ENCODE measurements around the gene GPR17. TPM values are rescaled to one million over a fixed set of nuclear protein-coding genes. Genes with fewer than 3 reads are reported as not detected.

GPR17 gene
- total and polyA plus RNA-seq, 2 donors: under 0.01 to 0.07 TPM

DNA sequence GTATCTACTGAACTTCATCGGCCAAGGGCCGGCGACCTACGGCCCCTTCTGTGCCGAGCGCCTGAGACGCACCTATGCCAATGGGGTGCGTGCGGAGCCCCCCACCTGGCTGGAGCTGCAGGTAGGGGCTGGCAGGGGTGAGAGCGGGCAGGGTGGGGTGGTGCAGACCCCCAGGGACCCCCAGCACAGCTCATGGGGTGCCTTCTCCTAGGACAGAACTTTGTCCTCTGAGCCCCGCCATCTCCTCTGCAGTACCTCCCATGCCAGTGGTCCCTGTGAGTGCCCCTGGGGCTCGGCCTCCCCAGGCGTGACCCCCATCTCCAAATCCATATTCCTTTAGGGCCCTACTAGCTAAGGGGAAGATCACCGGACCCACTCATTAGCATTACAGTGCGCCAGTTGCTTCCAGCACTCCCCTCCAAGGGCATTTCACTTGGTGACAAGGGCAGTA is 23.9 kb upstream of the GPR17 start:
- WGBS: 99% methylated on average over 15 of the region's 15 CpGs
- H3K27me3 ChIP-seq (ENCODE audit: control insufficient read depth in 2 of 2, insufficient read depth in 1 of 2, low read length in 1 of 2): peaks cover 0 to 11% of the 10 kb centered on the region in 2 donors
- H3K4me1 ChIP-seq (ENCODE audit: control insufficient read depth in 2 of 2, insufficient read depth in 2 of 2, low read length in 2 of 2): peaks cover 12 to 51% of the 10 kb centered on the region in 2 donors
- H3K9me3 ChIP-seq (ENCODE audit: control insufficient read depth in 2 of 2, insufficient read depth in 1 of 2, low read length in 1 of 2): peaks cover 0 to 4% of the 10 kb centered on the region in 2 donors
- DNase-seq (ENCODE audit: low read depth in 6 of 9, low spot score in 9 of 9): no peak
- no peak overlapping the region for H3K27ac ChIP-seq (ENCODE audit: low read depth in 1 of 2, low read length in 1 of 2)
- H3K36me3 ChIP-seq (ENCODE audit: control insufficient read depth in 2 of 2, insufficient read depth in 2 of 2, low read length in 1 of 2): no peaks in the 10 kb centered on the region
- no peak overlapping the region for H3K4me3 ChIP-seq (ENCODE audit: low read length in 2 of 2)

DNA sequence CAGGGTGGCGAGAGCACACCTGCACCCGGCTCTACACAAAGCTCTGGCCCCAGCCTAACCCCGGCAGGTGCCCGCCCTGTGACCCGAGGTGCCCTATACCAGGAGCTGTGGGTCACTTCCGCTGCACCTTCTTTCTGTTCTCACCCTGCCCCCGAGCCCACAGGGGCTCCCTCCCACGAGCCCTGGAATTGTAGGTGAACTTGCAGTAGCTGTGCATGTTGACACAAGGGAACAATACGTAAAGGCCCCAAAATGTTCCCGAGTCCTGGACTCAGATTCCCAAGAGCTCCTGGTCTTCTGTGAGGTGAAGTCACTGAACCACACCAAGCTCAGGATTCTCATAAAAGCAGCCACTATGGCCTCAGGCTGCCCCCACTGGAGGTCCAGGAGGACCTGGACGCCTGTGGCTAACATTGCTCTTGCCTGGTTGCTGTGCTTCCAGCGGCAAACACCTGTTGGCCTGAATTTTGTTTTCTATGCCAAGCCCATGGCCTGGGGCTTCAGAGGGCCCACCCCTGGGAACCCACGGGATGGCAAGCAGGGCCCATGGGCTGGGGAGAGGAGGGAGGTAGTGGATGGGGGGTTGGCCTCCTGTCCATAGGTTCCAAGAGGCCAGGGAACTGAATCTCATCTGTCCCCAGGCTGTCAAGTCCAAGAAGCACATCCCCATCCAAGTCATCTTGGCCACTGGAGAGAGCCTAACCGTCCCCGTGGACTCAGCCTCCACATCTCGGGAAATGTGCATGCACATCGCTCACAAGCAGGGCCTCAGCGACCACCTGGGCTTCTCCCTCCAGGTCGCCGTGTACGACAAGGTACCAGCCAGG is 23.2 kb upstream of the GPR17 start:
- WGBS: 94% methylated on average over 21 of the region's 21 CpGs
- H3K27ac ChIP-seq (ENCODE audit: low read depth in 1 of 2, low read length in 1 of 2): no peak overlapping the region

DNA sequence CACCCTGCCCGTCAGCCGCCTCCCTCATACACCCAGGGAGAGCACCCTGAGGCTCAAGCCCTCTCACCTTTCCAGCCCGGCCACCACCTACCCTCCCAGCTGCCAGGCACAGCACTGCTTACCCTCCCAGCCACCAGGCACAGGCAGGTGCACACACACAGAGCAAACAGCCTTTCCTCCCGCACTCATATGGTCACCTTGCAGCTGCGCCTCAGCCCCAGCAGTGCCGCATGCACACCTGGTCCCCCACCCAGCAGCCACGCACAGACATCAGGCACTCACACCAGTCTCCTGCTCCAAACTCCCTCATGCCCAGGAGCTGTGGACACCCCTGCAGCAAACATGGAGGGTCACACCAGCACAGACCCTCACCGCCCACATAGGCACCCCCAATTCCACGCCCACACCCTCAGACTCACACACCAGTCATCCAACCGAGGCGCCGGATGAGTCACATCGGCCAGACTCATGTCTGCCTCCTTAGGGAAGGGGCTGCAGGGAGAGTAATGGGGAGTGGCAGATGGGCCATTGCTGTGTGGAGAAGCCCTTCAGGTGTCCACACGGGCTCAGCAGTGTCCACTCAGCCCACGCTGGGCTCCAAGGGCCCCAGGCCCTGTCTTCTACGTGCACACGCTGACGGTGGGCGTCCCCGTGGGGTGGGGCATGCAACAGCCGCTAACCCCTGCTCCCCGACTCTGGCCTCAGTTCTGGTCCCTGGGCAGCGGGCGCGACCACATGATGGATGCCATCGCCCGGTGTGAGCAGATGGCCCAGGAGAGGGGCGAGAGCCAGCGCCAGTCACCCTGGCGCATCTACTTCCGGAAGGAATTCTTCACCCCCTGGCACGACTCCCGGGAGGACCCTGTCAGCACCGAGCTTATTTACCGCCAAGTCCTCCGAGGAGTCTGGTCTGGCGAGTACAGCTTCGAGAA is 22.3 kb upstream of the GPR17 start:
- Histone ChIP-seq H3K27me3 (ENCODE audit: control insufficient read depth in 2 of 2, insufficient read depth in 1 of 2, low read length in 1 of 2) (peaks cover 0 to 11% of the 10 kb centered on the region in 2 donors), H3K27ac (ENCODE audit: low read depth in 1 of 2, low read length in 1 of 2) (no peak overlapping the region), H3K9me3 (ENCODE audit: control insufficient read depth in 2 of 2, insufficient read depth in 1 of 2, low read length in 1 of 2) (peaks cover 0 to 4% of the 10 kb centered on the region in 2 donors), H3K36me3 (ENCODE audit: control insufficient read depth in 2 of 2, insufficient read depth in 2 of 2, low read length in 1 of 2) (no peaks in the 10 kb centered on the region), H3K4me3 (ENCODE audit: low read length in 2 of 2) (no peak overlapping the region), H3K4me1 (ENCODE audit: control insufficient read depth in 2 of 2, insufficient read depth in 2 of 2, low read length in 2 of 2) (peaks cover 10 to 39% of the 10 kb centered on the region in 2 donors)
- peak in 3 of 9 donors; percentile 53 to 67 (median 55) for DNase-seq (ENCODE audit: low read depth in 6 of 9, low spot score in 9 of 9)
- 88% methylated on average over 38 of the region's 38 CpGs for WGBS

More for the DNA sequence above, 23.2 kb upstream of the GPR17 start:
- H3K4me1 ChIP-seq (ENCODE audit: control insufficient read depth in 2 of 2, insufficient read depth in 2 of 2, low read length in 2 of 2): peaks cover 10 to 46% of the 10 kb centered on the region in 2 donors
- no peak for DNase-seq (ENCODE audit: low read depth in 6 of 9, low spot score in 9 of 9)
- no peaks in the 10 kb centered on the region for H3K36me3 ChIP-seq (ENCODE audit: control insufficient read depth in 2 of 2, insufficient read depth in 2 of 2, low read length in 1 of 2)
- H3K4me3 ChIP-seq (ENCODE audit: low read length in 2 of 2): no peak overlapping the region
- peaks cover 0 to 4% of the 10 kb centered on the region in 2 donors for H3K9me3 ChIP-seq (ENCODE audit: control insufficient read depth in 2 of 2, insufficient read depth in 1 of 2, low read length in 1 of 2)
- H3K27me3 ChIP-seq (ENCODE audit: control insufficient read depth in 2 of 2, insufficient read depth in 1 of 2, low read length in 1 of 2): peaks cover 0 to 11% of the 10 kb centered on the region in 2 donors

DNA sequence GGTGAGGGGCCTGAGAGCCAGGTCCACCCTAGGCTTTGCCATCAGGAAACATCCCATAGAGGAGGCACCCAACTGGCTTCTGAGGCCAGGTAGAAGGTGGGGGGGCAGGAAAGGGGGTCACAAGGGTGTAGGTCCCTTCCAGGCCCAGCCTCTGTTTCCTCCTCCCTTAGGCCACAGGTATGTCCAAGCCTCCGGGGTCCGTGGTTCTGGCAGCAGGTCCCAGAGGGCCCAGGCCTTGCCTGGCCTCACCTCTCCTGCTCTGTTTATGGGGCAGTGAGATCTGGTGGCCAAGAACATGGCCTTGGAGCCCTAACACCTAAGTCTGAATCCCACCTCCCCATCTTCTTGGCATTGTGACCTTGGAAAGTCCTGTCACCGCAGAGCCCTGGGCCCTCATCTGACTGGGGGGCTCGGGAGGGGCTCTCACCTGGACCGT is 21.6 kb upstream of the GPR17 start:
- DNase-seq (ENCODE audit: low read depth in 6 of 9, low spot score in 9 of 9): no peak
- Histone ChIP-seq H3K4me3 (ENCODE audit: low read length in 2 of 2) (no peak overlapping the region), H3K4me1 (ENCODE audit: control insufficient read depth in 2 of 2, insufficient read depth in 2 of 2, low read length in 2 of 2) (peaks cover 9 to 39% of the 10 kb centered on the region in 2 donors), H3K36me3 (ENCODE audit: control insufficient read depth in 2 of 2, insufficient read depth in 2 of 2, low read length in 1 of 2) (no peaks in the 10 kb centered on the region), H3K27ac (ENCODE audit: low read depth in 1 of 2, low read length in 1 of 2) (no peak overlapping the region), H3K27me3 (ENCODE audit: control insufficient read depth in 2 of 2, insufficient read depth in 1 of 2, low read length in 1 of 2) (peaks cover 0 to 11% of the 10 kb centered on the region in 2 donors), H3K9me3 (ENCODE audit: control insufficient read depth in 2 of 2, insufficient read depth in 1 of 2, low read length in 1 of 2) (peaks cover 0 to 4% of the 10 kb centered on the region in 2 donors)
- WGBS: 97% methylated on average over 5 of the region's 5 CpGs

DNA sequence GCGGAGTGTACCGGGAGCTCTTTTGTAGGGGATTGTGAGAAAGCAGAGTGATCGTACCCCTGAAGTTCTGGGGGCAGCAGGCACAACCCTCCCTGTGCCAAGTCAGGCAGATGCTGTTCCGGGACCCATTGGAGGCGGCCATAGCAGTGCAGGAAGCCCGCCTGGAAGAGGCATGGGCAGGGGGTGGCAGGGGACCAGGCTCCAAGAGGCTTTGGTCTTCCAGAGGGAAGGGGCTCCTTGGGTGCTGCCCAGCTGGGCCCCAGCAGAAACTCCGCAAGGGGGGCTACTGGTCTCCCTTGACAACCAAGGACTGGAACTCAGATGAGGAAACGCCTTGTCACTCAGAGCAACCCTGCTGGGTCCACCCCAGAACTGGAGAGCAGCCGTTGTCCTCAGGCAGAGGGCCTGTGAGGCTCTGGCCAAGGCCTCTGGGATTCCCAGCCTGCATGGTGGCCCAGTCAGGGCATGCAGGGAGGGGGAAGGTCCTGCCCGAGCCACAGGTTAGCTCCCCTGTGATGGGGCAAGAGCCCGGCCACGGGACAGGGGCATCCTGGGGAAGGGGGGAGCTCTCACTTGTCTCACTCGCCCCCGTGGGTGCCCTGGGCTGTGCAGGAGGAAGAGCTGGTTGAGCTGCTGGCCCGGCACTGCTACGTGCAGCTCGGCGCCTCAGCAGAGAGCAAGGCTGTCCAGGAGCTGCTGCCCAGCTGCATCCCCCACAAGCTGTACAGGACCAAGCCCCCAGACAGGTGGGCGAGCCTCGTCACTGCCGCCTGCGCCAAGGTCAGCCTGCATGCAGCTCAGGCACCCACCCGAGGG is 21.0 kb upstream of the GPR17 start:
- Histone ChIP-seq H3K36me3 (ENCODE audit: control insufficient read depth in 2 of 2, insufficient read depth in 2 of 2, low read length in 1 of 2) (no peaks in the 10 kb centered on the region), H3K27ac (ENCODE audit: low read depth in 1 of 2, low read length in 1 of 2) (no peak overlapping the region), H3K4me1 (ENCODE audit: control insufficient read depth in 2 of 2, insufficient read depth in 2 of 2, low read length in 2 of 2) (peaks cover 3 to 37% of the 10 kb centered on the region in 2 donors), H3K4me3 (ENCODE audit: low read length in 2 of 2) (no peak overlapping the region), H3K27me3 (ENCODE audit: control insufficient read depth in 2 of 2, insufficient read depth in 1 of 2, low read length in 1 of 2) (peaks cover 0 to 11% of the 10 kb centered on the region in 2 donors), H3K9me3 (ENCODE audit: control insufficient read depth in 2 of 2, insufficient read depth in 1 of 2, low read length in 1 of 2) (peaks cover 0 to 4% of the 10 kb centered on the region in 2 donors)
- 95% methylated on average over 23 of the region's 23 CpGs for WGBS
- no peak for DNase-seq (ENCODE audit: low read depth in 6 of 9, low spot score in 9 of 9)

DNA sequence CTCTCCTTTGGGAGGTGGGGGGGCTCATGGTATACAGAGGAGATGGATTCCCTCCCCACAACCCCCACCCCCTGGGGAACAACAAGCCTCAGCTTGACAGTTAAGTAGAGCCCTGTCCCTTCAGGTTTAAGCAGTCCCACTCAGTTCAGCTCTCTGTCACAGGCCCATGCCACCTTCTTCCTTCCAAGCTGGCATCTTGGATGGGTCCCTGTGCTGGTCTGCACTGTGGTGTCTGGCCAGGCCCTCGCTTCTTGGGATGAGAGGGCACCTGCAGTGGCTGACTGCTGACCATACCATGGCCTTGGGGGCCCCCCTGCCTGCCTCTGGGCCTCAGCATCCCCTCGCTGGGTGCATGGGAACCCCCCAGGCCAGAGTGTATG is 20.4 kb upstream of the GPR17 start:
- Histone ChIP-seq H3K27me3 (ENCODE audit: control insufficient read depth in 2 of 2, insufficient read depth in 1 of 2, low read length in 1 of 2) (peaks cover 0 to 11% of the 10 kb centered on the region in 2 donors), H3K27ac (ENCODE audit: low read depth in 1 of 2, low read length in 1 of 2) (no peak overlapping the region), H3K9me3 (ENCODE audit: control insufficient read depth in 2 of 2, insufficient read depth in 1 of 2, low read length in 1 of 2) (peaks cover 0 to 4% of the 10 kb centered on the region in 2 donors), H3K36me3 (ENCODE audit: control insufficient read depth in 2 of 2, insufficient read depth in 2 of 2, low read length in 1 of 2) (no peaks in the 10 kb centered on the region), H3K4me3 (ENCODE audit: low read length in 2 of 2) (no peak overlapping the region), H3K4me1 (ENCODE audit: control insufficient read depth in 2 of 2, insufficient read depth in 2 of 2, low read length in 2 of 2) (peaks cover 0 to 37% of the 10 kb centered on the region in 2 donors)
- DNase-seq (ENCODE audit: low read depth in 6 of 9, low spot score in 9 of 9): no peak
- WGBS: 93% methylated on average over 2 of the region's 2 CpGs

DNA sequence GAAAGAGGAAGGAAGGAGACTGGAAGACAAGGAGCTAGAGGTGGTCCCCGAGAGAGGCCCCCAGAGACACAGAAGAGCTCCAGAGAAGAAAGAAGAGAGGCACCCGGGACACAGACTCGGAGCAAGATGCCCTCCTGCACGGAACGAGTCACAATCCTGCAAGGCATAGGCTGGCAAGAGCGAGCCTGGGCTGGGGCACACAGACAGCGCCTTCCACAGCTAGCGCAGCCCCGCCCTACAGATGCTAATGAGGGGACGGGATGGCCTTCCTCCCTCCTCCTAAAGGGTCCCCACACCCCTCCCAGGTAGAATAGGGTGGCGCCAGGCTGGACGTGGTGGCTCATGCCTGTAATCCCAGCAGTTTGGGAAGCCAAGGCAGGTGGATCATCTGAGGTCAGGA is 19.8 kb upstream of the GPR17 start:
- no peak for DNase-seq (ENCODE audit: low read depth in 6 of 9, low spot score in 9 of 9)
- Histone ChIP-seq H3K36me3 (ENCODE audit: control insufficient read depth in 2 of 2, insufficient read depth in 2 of 2, low read length in 1 of 2) (no peaks in the 10 kb centered on the region), H3K27ac (ENCODE audit: low read depth in 1 of 2, low read length in 1 of 2) (no peak overlapping the region), H3K9me3 (ENCODE audit: control insufficient read depth in 2 of 2, insufficient read depth in 1 of 2, low read length in 1 of 2) (peaks cover 0 to 4% of the 10 kb centered on the region in 2 donors), H3K27me3 (ENCODE audit: control insufficient read depth in 2 of 2, insufficient read depth in 1 of 2, low read length in 1 of 2) (peaks cover 0 to 11% of the 10 kb centered on the region in 2 donors), H3K4me1 (ENCODE audit: control insufficient read depth in 2 of 2, insufficient read depth in 2 of 2, low read length in 2 of 2) (peaks cover 0 to 41% of the 10 kb centered on the region in 2 donors), H3K4me3 (ENCODE audit: low read length in 2 of 2) (no peak overlapping the region)
- WGBS: 89% methylated on average over 12 of the region's 12 CpGs

DNA sequence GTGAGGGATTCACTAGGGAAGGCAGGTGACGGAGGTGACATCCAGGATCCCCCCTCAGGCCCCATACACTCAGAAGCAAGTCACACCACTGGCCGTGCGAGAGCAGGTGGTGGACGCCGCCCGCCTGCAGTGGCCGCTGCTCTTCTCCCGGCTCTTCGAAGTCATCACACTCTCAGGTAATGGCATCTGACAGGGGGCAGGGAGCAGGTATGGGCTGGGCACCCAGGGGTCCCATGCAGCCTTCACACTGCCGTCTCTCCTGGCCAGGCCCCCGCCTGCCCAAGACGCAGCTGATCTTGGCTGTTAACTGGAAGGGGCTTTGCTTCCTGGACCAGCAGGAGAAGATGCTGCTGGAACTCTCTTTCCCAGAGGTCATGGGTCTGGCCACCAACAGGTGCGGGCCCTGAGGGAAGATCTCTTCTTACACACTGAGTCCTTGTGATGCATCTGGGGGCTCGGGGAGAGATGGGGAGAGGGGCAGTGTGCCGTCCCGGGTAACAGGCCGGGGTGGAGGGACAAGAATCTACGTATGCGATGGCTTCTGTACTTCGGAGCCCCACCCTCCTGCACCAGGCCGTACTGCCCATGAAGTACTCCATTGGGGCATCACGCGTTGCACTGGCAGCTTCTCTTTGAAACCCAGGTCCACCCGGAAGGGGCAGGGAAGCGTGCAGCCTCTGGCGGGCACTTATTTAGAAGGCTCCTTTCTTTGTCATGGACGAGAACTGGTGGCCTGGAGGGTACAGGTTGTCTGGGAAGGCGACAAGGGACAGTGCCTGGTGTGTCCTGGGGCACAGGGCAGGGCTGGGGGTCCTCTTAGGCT is 18.8 kb upstream of the GPR17 start:
- no peaks in the 10 kb centered on the region for H3K36me3 ChIP-seq (ENCODE audit: control insufficient read depth in 2 of 2, insufficient read depth in 2 of 2, low read length in 1 of 2)
- no peak overlapping the region for H3K4me3 ChIP-seq (ENCODE audit: low read length in 2 of 2)
- no peak overlapping the region for H3K27ac ChIP-seq (ENCODE audit: low read depth in 1 of 2, low read length in 1 of 2)
- peaks cover 2 to 50% of the 10 kb centered on the region in 2 donors for H3K4me1 ChIP-seq (ENCODE audit: control insufficient read depth in 2 of 2, insufficient read depth in 2 of 2, low read length in 2 of 2)
- peaks cover 0 to 4% of the 10 kb centered on the region in 2 donors for H3K9me3 ChIP-seq (ENCODE audit: control insufficient read depth in 2 of 2, insufficient read depth in 1 of 2, low read length in 1 of 2)
- WGBS: 97% methylated on average over 28 of the region's 28 CpGs
- peaks cover 0 to 11% of the 10 kb centered on the region in 2 donors for H3K27me3 ChIP-seq (ENCODE audit: control insufficient read depth in 2 of 2, insufficient read depth in 1 of 2, low read length in 1 of 2)
- no peak for DNase-seq (ENCODE audit: low read depth in 6 of 9, low spot score in 9 of 9)
